NCI-H2107 (cell line): ENCODE measurements around the gene CACNA1C.

Experiments used
- DNase-seq: peaks from one replicate; lab custom pipeline; 2025; lab: John Stamatoyannopoulos, UW

Gene CACNA1C

GRCh38 chr12:2343681-2344080 lies 290.9 kb downstream of the CACNA1C start:
- DNase-seq = no peak

DNA sequence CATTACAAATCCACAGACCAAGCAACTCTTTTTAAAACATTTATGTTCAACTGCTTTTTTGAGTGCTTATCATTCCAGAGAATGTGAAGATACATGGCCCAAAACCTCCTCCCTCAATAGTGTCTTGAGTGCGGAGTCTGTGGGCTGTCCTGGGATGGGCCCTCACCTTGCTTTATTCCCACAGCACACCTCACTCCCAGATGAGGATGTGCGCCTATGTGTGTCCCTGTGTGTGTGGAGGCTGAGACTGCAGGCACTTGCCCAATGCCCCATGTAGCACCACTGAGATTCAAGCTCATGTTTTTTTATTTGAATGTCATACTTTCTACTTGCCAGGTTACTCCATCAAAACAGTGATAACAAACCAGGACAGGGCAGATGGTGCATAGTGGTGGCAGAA lies 291.7 kb downstream of the CACNA1C start:
- DNase-seq = no peak

- DNase-seq = no peak
Observed at GRCh38 chr12:2344885-2345284, 292.1 kb downstream of the CACNA1C start.

DNA sequence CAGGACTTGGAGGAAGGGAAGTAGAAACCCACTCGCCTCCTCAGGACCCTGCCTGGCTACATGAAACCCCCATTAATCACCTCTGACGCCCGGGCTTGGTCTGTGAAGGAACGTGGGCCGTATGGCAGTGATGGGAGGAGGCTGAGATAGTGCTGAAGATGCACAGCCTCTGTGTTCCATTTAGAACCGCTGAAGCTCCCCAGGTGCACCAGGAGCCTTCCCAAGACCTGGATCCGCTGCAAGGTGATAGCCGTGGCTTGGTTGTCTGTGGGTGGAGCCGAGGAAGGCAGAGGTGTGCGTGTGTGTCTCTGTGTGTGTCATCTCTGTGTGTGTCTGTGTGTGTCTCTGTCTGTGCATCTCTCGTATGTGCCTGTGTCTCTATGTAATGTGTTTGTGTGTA lies 293.1 kb downstream of the CACNA1C start:
- DNase-seq = no peak

DNA sequence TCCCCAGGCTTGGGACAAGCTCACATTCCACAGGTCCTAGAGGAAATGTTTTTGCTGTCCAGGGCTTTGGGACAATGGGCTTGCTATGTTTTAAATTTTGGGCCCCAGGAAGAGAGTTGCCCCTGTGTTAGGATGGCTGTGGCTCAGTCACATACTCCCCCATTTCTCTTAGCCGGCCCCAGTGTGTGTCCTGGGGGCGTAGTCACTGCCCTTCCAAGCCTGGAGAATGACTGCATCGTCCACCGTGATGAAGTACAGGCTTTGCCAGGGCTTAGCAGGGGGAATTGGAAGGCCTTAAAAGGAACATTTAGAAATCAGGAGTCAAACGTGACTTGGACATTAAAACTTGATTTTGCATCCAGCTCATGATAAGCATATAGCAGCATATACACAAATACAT lies 293.6 kb downstream of the CACNA1C start:
- DNase-seq = no peak

DNA sequence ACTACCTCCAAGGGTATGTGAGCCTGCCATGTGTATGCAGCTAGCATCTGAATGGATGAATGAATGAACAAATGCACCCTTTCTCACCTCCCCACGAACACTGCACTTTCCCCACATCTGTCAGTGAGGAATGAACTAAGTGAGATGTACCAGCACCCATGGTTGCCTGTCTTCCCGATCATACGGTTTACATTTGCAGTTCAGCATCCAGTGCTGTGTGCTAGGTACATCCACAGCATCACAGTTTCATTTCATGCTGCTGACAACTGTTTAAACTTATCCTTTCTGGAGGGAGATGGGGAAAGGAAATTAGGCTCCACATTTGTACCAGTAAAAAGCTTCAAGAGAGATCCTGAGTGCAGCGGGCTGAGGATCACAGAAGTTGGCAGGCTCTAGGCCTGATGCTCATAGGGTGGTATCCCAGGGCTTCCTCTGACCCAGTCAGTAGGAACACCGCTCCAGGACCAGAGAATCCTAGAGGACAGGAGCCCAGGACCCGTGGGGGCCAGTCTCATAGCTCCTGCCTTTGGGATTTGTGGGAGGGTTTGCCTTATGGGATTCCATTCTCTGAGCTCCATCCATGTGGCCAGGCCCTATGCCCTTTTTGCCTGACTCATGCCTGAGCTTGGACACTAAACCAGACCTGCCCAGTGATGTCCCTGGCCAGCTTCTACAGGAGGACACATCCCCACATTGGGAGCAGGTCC lies 294.5 kb downstream of the CACNA1C start:
- DNase-seq = no peak

DNA sequence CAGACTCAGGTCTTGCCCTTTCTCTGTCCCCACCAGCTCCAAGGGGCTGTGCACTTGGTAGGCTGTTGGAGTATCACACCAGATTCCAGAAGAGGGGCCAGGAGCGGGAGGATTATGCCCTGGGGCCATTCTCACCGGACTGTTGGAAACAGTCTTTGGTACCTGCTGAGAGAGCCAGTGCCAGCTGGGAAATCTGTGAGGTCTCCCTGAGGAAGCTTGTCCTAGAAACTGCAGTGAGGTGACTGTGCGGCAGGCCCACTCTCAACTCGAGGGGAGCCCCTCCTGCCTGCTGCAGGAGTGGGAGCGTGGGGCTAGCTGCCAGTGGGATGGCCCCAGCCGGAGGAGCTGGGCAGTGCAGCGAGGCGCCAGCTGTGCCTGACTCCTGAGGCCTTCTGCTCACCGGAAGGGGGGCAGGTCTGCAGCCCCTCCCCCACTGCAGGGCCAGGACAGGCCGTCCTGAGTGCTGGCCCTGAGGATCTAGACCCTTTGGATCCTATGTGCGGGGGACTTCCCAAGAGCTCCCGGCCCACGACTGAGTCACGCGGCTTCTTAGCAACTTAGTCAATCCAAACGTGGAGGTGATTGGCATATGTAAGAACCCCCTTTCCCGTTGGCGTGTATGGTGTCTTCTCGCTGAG lies 295.2 kb downstream of the CACNA1C start:
- DNase-seq = no peak

GRCh38 chr12:2348482-2348852 lies 295.7 kb downstream of the CACNA1C start:
- DNase-seq = no peak

- no peak for DNase-seq
Observed at GRCh38 chr12:2351161-2351560, 298.4 kb downstream of the CACNA1C start.

DNA sequence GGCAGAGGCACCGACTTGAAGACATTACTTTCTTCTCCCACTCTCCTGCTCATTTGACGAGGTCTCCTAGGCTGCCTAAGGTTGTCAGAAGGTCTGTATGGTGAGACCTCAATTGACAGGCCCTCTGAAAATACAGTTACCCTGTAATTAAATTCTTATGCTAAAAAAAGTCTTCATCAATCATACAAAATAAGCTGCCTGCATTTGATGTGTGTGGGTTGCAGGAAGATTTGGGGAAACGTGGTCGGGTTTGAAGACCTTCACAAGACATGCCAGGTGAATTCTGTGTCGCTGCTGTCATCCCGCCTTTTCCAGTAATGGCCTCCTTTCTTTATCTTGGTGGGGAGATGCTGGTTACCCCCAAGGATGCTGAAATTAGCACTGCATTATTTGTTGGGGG lies 299.4 kb downstream of the CACNA1C start:
- no peak for DNase-seq

DNA sequence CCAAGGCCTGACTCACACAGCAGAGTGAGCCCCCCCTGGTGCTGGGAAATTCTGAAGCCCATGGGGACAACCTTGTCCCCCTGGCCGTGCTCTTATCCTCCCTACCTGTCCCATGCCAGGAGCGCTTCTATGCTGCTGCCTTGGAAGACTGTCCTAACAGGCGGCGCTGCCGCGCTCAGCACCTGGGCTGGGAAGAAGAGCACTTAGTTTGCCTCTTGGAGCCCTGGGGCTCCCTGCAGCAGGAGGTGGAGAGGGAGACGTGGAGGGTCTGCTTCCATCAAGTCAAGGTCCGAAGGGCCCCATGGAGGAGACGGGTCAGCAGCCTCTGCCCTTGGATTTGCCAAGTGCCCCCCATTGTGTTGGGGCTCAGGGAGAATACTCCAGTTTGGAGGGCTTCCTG lies 300.5 kb downstream of the CACNA1C start:
- no peak for DNase-seq

- no peak for DNase-seq
Observed at GRCh38 chr12:2353691-2354090, 300.9 kb downstream of the CACNA1C start.

GRCh38 chr12:2354151-2354991 lies 301.6 kb downstream of the CACNA1C start:
- DNase-seq = peak; percentile 73

- DNase-seq = no peak
Observed at GRCh38 chr12:2355198-2355597, 302.4 kb downstream of the CACNA1C start.

DNA sequence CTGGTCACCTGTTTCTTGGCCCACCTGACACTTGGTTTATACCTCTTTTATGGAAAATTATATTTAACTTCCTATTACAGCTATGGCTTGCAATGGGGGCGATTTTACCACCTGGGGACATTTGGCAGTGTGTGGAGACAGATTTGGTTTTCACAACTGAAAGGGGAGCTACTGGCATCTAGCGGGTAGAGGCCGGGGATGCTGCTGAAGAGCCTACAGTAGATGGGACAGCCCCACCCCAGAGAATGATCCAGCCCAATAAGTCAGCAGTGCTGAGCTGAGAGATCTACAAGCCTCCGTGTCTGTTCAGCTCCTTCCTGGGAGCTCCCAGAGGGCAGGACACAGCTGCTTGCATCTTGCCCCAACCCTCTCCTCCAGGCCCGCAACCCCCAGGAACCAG lies 302.8 kb downstream of the CACNA1C start:
- DNase-seq = no peak

GRCh38 chr12:2356601-2357125 lies 303.9 kb downstream of the CACNA1C start:
- no peak for DNase-seq

GRCh38 chr12:2358986-2359658 lies 306.3 kb downstream of the CACNA1C start:
- no peak for DNase-seq

GRCh38 chr12:2359725-2360629 lies 307.2 kb downstream of the CACNA1C start:
- no peak for DNase-seq

- DNase-seq = no peak
Observed at GRCh38 chr12:2360630-2361170, 307.9 kb downstream of the CACNA1C start.

DNA sequence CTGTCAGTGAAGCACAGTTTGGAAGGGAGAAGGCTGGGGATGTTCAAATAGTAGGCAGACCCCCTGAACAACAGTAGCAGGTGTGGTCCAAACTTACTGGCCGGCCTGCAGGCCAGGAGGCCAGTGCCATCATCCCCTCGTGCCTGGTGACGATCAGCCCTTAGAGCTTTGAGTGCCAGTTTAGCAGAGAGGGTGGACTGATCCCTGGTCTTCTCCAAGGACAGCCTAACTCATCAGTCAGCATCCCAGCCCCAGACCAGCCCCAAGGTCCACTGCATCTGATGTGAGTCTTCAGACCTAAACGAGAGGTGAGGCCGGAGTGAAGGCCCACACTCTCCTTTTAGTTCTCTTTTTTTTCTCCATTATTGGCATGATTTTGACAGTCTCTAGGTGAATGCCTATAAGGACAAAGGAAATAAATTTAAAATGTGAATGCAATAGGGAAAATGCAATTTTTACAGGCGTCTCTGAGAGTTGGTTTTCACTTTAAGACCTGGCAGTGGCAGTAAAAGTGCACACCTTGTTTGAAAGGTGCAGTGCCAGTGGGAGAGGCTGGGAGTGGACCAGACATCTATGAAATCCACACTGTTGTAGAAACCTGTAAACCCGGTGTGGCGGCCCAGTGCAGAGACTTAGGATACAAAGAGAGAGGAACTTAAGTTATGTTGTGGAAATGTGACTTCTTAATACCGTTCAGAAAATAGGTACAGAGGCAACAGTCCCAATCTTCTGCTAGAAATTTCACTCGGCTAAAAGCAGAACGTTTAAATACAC lies 311.2 kb downstream of the CACNA1C start:
- no peak for DNase-seq
